GM19328 (cell line): ENCODE results near the gene ST3GAL6.

Source experiments
- ATAC-seq: cut with Tn5 transposase; IDR thresholded peaks from one replicate; pipeline ENCODE4 v1.9.1; 2021; ENCODE audit warnings: mild to moderate bottlenecking, moderate library complexity; ENCODE audit not compliant: unreplicated experiment

Gene ST3GAL6

GRCh38 chr3:98763076-98763475 lies at the start of gene ST3GAL6:
Gene ST3GAL6, plus strand, starts transcription at chr3:98763340. Its CDS starts 5,101 bp downstream, at chr3:98768441.
- peak; percentile 54 for ATAC-seq

GRCh38 chr3:98713984-98714383 lies 49.2 kb upstream of the ST3GAL6 start:
- no peak for ATAC-seq

GRCh38 chr3:98717584-98717983 lies 45.6 kb upstream of the ST3GAL6 start:
- no peak for ATAC-seq

GRCh38 chr3:98718730-98719129 lies 44.4 kb upstream of the ST3GAL6 start:
- ATAC-seq: no peak

- ATAC-seq: no peak
These were observed 41.4 kb upstream of the ST3GAL6 start for GRCh38 chr3:98721776-98722175.

GRCh38 chr3:98722389-98722788 lies 40.8 kb upstream of the ST3GAL6 start:
- no peak for ATAC-seq

- no peak for ATAC-seq
These were observed 37.8 kb upstream of the ST3GAL6 start for GRCh38 chr3:98725352-98725751.

GRCh38 chr3:98726084-98726483 lies 37.1 kb upstream of the ST3GAL6 start:
- no peak for ATAC-seq

- ATAC-seq: no peak
These were observed 35.5 kb upstream of the ST3GAL6 start for GRCh38 chr3:98727638-98728037.

- ATAC-seq: no peak
These were observed 34.5 kb upstream of the ST3GAL6 start for GRCh38 chr3:98728672-98729071.

GRCh38 chr3:98730338-98730737 lies 32.8 kb upstream of the ST3GAL6 start:
- peak; percentile 40 for ATAC-seq

GRCh38 chr3:98730886-98731537 lies 32.1 kb upstream of the ST3GAL6 start:
- no peak for ATAC-seq

- ATAC-seq: peak; percentile 54
These were observed 31.3 kb upstream of the ST3GAL6 start for GRCh38 chr3:98731720-98732285.

GRCh38 chr3:98732286-98733052 lies 30.7 kb upstream of the ST3GAL6 start:
- peak; percentile 27 for ATAC-seq

GRCh38 chr3:98733053-98733811 lies 29.9 kb upstream of the ST3GAL6 start:
- ATAC-seq: peak; percentile 10

- ATAC-seq: no peak
These were observed 29.3 kb upstream of the ST3GAL6 start for GRCh38 chr3:98733812-98734281.

- no peak for ATAC-seq
These were observed 28.8 kb upstream of the ST3GAL6 start for GRCh38 chr3:98734306-98734705.

GRCh38 chr3:98734735-98735134 lies 28.4 kb upstream of the ST3GAL6 start:
- no peak for ATAC-seq

- ATAC-seq: no peak
These were observed 27.8 kb upstream of the ST3GAL6 start for GRCh38 chr3:98735296-98735695.

GRCh38 chr3:98735761-98736269 lies 27.3 kb upstream of the ST3GAL6 start:
- ATAC-seq: no peak

- no peak for ATAC-seq
These were observed 25.8 kb upstream of the ST3GAL6 start for GRCh38 chr3:98737301-98737700.
